K562 (cell line): ENCODE measurements around the gene CNTD1. TPM values are rescaled to one million over a fixed set of nuclear protein-coding genes. Genes with fewer than 3 reads are reported as not detected.

Experiments
- ARID1B ChIP-seq: fragments of 450-650 bp; IDR thresholded peaks from 2 replicates; pipeline ENCODE4 v1.6.1; 2016; ENCODE audit warnings: antibody characterized with exemption, mild to moderate bottlenecking, inconsistent platforms
- CREB1 ChIP-seq, 2 experiments: sonication (generic) in 1 of 2; formaldehyde crosslinking in 1 of 2; IDR thresholded peaks; 2 replicates each; pipeline versions ENCODE4 v1.6.1 to v1.8.0; 2012 to 2022; ENCODE audit warnings: inconsistent platforms in 1 of 2, mild to moderate bottlenecking in 1 of 2, missing genetic modification reagents in 1 of 2, moderate library complexity in 1 of 2
- DNMT1 ChIP-seq: fragments of 450-650 bp; IDR thresholded peaks from 2 replicates; pipeline ENCODE4 v1.6.1; 2016; ENCODE audit warnings: antibody characterized with exemption, mild to moderate bottlenecking
- FOXK2 ChIP-seq, 2 experiments: fragments of 450-650 bp; IDR thresholded peaks in 1 of 2; conservative IDR thresholded peaks in 1 of 2; 2 replicates each; pipeline ENCODE4 v1.6.1; 2016; ENCODE audit warnings: low read depth in 2 of 2, mild to moderate bottlenecking in 1 of 2
- MTA1 ChIP-seq: fragments of 450-650 bp; IDR thresholded peaks from 2 replicates; pipeline ENCODE4 v1.6.1; 2017; ENCODE audit warnings: borderline replicate concordance
- SMARCA4 ChIP-seq: fragments of 450-650 bp; IDR thresholded peaks from 2 replicates; pipeline ENCODE4 v1.6.1; 2016
- SMARCB1 ChIP-seq: IDR thresholded peaks from 2 replicates; pipeline ENCODE4 v1.6.1; 2011; ENCODE audit warnings: improper control_type of control experiment, low read depth; ENCODE audit not compliant: insufficient read length
- STAG1 ChIP-seq: sonication (generic); formaldehyde crosslinking; IDR thresholded peaks from 2 replicates; pipeline ENCODE4 v1.5.0; 2020; ENCODE audit warnings: missing genetic modification reagents, borderline replicate concordance
- TBP ChIP-seq: optimal IDR thresholded peaks from 2 replicates; pipeline ENCODE3; 2011; ENCODE audit warnings: low read depth, low read length, improper control_type of control experiment
- TEAD1 ChIP-seq, 2 experiments: fragments of 450-650 bp in 1 of 2; sonication (generic) in 1 of 2; formaldehyde crosslinking; IDR thresholded peaks; 2 replicates each; pipeline versions ENCODE4 v1.4.0 to v1.8.0; 2020 to 2022; ENCODE audit warnings: mild to moderate bottlenecking in 2 of 2, missing genetic modification reagents in 1 of 2
- TEAD4 ChIP-seq, 2 experiments: sonication (generic) in 1 of 2; formaldehyde crosslinking in 1 of 2; IDR thresholded peaks; 2 replicates each; pipeline versions ENCODE4 v1.6.1 to v1.8.0; 2012 to 2022; ENCODE audit warnings: borderline replicate concordance in 1 of 2, inconsistent platforms in 1 of 2, low read length in 1 of 2, mild to moderate bottlenecking in 1 of 2, missing genetic modification reagents in 1 of 2
- TFAM ChIP-seq: fragments of 250-450 bp; sonication (Bioruptor Pico); conservative IDR thresholded peaks from 2 replicates; pipeline ENCODE4 v1.5.0; 2021; ENCODE audit warnings: mild to moderate bottlenecking, moderate library complexity
- THRAP3 ChIP-seq: fragments of 450-650 bp; IDR thresholded peaks from 2 replicates; pipeline ENCODE4 v1.6.1; 2016; ENCODE audit warnings: mild to moderate bottlenecking, inconsistent platforms, borderline replicate concordance
- ZNF212 ChIP-seq: fragments of 450-650 bp; formaldehyde crosslinking; IDR thresholded peaks from 2 replicates; pipeline ENCODE4 v1.4.0; 2020; ENCODE audit warnings: mild to moderate bottlenecking
- ZNF586 ChIP-seq: fragments of 450-650 bp; formaldehyde crosslinking; conservative IDR thresholded peaks from 2 replicates; pipeline ENCODE4 v1.4.0; 2020; ENCODE audit warnings: mild to moderate bottlenecking, moderate library complexity
- polyA plus RNA-seq, 8 experiments: library from polyadenylated mRNA; depleted of rRNA in 4 of 8; stranded (reverse) in 5 of 8; unstranded in 3 of 8; fragments of >200 nt; fragmentation: Nextera tagmentation in 2 of 8; fragmentation: Illumina TruSeq in 1 of 8; extraction: Ambion mirVana in 2 of 8; extraction: Trizol in 1 of 8; gene quantifications; 2 replicates each; pipeline versions ENCODE4 v1.2.1 to v1.2.3, GENCODE V29; 2011 to 2014; ENCODE audit warnings: inconsistent platforms in 1 of 8, missing spikeins in 1 of 8
- total RNA-seq, 7 experiments: library from RNA; depleted of rRNA in 6 of 7; stranded (reverse); fragments of >200 nt in 6 of 7; fragmentation: Illumina TruSeq in 2 of 7; extraction: Trizol in 2 of 7; gene quantifications; 2 replicates each; pipeline versions ENCODE4 v1.2.1 to v1.2.3, GENCODE V29; 2011 to 2021; ENCODE audit warnings: low replicate concordance in 1 of 7
- TF ChIP-seq, protein P1 (sequence below): fragments of 250-450 bp; sonication (Bioruptor Pico); IDR thresholded peaks from 2 replicates; pipeline ENCODE4 v1.8.0; 2022; ENCODE audit warnings: moderate library complexity, mild to moderate bottlenecking, inconsistent platforms
- TF ChIP-seq, protein P2 (sequence below): sonication (generic); formaldehyde crosslinking; IDR thresholded peaks from 2 replicates; pipeline ENCODE4 v1.8.1; 2023; ENCODE audit warnings: mild to moderate bottlenecking, missing genetic modification reagents
- TF ChIP-seq, protein P3 (sequence below): fragments of 450-650 bp; IDR thresholded peaks from 2 replicates; pipeline ENCODE4 v1.6.1; 2016; ENCODE audit warnings: missing biosample characterization, missing genetic modification characterization
- TF ChIP-seq, protein P4 (sequence below): sonication (generic); formaldehyde crosslinking; IDR thresholded peaks from 2 replicates; pipeline ENCODE4 v1.5.0; 2020; ENCODE audit warnings: missing genetic modification reagents
- TF ChIP-seq, protein P5 (sequence below): fragments of 450-650 bp; IDR thresholded peaks from 2 replicates; pipeline ENCODE4 v1.6.1; 2016; ENCODE audit warnings: antibody characterized with exemption

The CNTD1 gene
- total and polyA plus RNA-seq, 9 of the 15 experiments (the other 6 are each of a cell fraction or from before 2014, with no cell fraction given), result 0.12 to 0.86 (median 0.41) TPM; not detected in 1

DNA sequence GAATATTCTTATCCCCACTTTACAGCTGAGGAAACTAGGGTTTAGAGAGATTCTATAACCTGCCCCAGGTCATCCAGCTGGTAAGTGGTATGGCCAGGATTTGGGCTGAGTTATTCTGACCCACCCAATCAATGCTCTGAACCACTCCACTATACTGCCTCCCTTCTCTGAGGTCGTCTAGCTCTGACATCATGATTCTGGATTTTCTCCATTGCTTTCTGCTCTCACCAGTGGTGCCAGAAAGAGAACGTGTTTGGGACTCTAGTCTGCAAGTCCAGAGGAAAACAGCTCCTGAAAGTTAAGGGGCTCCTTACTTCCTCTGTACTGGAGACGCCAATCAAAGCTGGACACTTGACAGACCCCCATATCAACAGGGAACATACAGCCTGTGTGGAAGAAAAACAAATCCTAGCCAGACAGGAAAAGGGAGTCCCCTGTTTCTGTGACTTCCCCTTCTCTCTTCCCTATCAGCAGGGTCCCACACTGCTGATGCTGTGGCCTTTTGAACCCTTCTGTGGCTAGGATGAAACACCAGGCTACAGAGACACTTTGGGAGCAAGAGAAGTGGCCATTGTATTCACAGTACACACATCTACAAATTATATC, 47.8 kb upstream of the CNTD1 start (continued):
- TF ChIP-seq CREB1 (IDR thresholded peaks at IDR 0.05) (no peak), CREB1 (CRISPR knock-in tag; IDR thresholded peaks at IDR 0.05) (no peak), SMARCB1 (no peak), TEAD1 (CRISPR knock-in tag; IDR thresholded peaks at IDR 0.05) (0 out of 4 replicates have a peak, but pooled peaks of 1 of the 2 experiments have one; percentile 29), ZNF212 (CRISPR knock-in tag) (no peak), SMARCA4 (peak; percentile 91), MTA1 (peak; percentile 21; the same call in 1 of the 2 replicates), FOXK2 (conservative IDR thresholded peaks at IDR 0.05 in 1 of 2, IDR thresholded peaks at IDR 0.05 in 1 of 2; ENCODE audit: low read depth in 2 of 2) (peak; percentile 47 to 53; a peak in 2 of 4 replicates), ZNF586 (CRISPR knock-in tag) (no peak), THRAP3 (no peak), ARID1B (peak; percentile 96), TEAD4 (IDR thresholded peaks at IDR 0.05; ENCODE audit: low read length) (peak; percentile 95), TEAD4 (CRISPR knock-in tag; IDR thresholded peaks at IDR 0.05; ENCODE audit: borderline replicate concordance) (no peak), TFAM (CRISPR knock-in tag) (no peak), DNMT1 (no peak), TBP (no peak), STAG1 (CRISPR knock-in tag) (no peak)
- TF ChIP-seq, protein P1, sequence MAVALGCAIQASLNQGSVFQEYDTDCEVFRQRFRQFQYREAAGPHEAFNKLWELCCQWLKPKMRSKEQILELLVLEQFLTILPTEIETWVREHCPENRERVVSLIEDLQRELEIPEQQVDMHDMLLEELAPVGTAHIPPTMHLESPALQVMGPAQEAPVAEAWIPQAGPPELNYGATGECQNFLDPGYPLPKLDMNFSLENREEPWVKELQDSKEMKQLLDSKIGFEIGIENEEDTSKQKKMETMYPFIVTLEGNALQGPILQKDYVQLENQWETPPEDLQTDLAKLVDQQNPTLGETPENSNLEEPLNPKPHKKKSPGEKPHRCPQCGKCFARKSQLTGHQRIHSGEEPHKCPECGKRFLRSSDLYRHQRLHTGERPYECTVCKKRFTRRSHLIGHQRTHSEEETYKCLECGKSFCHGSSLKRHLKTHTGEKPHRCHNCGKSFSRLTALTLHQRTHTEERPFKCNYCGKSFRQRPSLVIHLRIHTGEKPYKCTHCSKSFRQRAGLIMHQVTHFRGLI, result peak; percentile 30; the same call in 1 of the 2 replicates
- TF ChIP-seq, protein P2, sequence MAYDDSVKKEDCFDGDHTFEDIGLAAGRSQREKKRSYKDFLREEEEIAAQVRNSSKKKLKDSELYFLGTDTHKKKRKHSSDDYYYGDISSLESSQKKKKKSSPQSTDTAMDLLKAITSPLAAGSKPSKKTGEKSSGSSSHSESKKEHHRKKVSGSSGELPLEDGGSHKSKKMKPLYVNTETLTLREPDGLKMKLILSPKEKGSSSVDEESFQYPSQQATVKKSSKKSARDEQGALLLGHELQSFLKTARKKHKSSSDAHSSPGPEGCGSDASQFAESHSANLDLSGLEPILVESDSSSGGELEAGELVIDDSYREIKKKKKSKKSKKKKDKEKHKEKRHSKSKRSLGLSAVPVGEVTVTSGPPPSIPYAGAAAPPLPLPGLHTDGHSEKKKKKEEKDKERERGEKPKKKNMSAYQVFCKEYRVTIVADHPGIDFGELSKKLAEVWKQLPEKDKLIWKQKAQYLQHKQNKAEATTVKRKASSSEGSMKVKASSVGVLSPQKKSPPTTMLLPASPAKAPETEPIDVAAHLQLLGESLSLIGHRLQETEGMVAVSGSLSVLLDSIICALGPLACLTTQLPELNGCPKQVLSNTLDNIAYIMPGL (CRISPR knock-in tag), result no peak
- TF ChIP-seq, protein P3, sequence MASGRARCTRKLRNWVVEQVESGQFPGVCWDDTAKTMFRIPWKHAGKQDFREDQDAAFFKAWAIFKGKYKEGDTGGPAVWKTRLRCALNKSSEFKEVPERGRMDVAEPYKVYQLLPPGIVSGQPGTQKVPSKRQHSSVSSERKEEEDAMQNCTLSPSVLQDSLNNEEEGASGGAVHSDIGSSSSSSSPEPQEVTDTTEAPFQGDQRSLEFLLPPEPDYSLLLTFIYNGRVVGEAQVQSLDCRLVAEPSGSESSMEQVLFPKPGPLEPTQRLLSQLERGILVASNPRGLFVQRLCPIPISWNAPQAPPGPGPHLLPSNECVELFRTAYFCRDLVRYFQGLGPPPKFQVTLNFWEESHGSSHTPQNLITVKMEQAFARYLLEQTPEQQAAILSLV (tag), result no peak
- TF ChIP-seq, protein P4, sequence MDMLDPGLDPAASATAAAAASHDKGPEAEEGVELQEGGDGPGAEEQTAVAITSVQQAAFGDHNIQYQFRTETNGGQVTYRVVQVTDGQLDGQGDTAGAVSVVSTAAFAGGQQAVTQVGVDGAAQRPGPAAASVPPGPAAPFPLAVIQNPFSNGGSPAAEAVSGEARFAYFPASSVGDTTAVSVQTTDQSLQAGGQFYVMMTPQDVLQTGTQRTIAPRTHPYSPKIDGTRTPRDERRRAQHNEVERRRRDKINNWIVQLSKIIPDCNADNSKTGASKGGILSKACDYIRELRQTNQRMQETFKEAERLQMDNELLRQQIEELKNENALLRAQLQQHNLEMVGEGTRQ (CRISPR knock-in tag), result no peak
- TF ChIP-seq, protein P5, sequence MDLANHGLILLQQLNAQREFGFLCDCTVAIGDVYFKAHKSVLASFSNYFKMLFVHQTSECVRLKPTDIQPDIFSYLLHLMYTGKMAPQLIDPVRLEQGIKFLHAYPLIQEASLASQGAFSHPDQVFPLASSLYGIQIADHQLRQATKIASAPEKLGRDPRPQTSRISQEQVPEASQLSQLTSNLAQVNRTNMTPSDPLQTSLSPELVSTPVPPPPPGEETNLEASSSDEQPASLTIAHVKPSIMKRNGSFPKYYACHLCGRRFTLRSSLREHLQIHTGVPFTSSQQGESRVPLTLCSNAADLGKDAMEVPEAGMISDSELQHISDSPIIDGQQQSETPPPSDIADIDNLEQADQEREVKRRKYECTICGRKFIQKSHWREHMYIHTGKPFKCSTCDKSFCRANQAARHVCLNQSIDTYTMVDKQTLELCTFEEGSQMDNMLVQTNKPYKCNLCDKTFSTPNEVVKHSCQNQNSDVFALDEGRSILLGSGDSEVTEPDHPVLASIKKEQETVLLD, result peak; percentile 28; the same call in 1 of the 2 replicates
